AG04449 (cell line): ENCODE results near the gene SEMA5A.

Experiments
- CTCF ChIA-PET: fragments of 350-600 bp; formaldehyde crosslinking; extraction: SDS; loops from one replicate; lab custom pipeline; 2021; ENCODE audit warnings: antibody characterized with exemption; lab: Yijun Ruan, JAX
- POLR2A ChIA-PET: fragments of 400-600, 350-600 bp; formaldehyde crosslinking; extraction: SDS; loops from one replicate; lab custom pipeline; 2020; ENCODE audit warnings: antibody characterized with exemption, inconsistent platforms; lab: Yijun Ruan, JAX
- DNase-seq: peaks from one replicate; pipeline ENCODE4 v3.0.0-alpha.2; 2010; ENCODE audit warnings: low read depth, low spot score
- H3K4me3 ChIP-seq: 2 replicates; pipeline ENCODE4 v1.5.1; 2011; ENCODE audit warnings: low read depth, mild to moderate bottlenecking, control low read depth, low read length
- CTCF ChIP-seq: IDR thresholded peaks from one replicate; pipeline ENCODE4 v1.5.1; 2011; ENCODE audit warnings: mild to moderate bottlenecking, moderate library complexity, low read length, control low read depth, inconsistent platforms; ENCODE audit not compliant: insufficient read depth; ENCODE audit errors: missing control alignments

The SEMA5A gene

GRCh38 chr5:9452181-9452580 is 93.7 kb downstream of the SEMA5A start:
- POLR2A ChIA-PET: interaction anchor here (0.6 to 1.1 kb wide), 2 partner anchors 11 to 22 kb away, joined by 3 to 4 read pairs; no protein-coding TSS in a partner anchor
- H3K4me3 ChIP-seq: no peak overlapping the region
- CTCF ChIA-PET: no interaction called here
- no peak for TF ChIP-seq CTCF
- DNase-seq: no peak

- ChIA-PET POLR2A (no interaction called here), CTCF (interaction anchor here (1.1 kb wide), 1 partner anchor 11 kb away, joined by 4 read pairs; no protein-coding TSS in a partner anchor)
- no peak for TF ChIP-seq CTCF
- no peak overlapping the region for H3K4me3 ChIP-seq
- DNase-seq: no peak
These were observed 94.8 kb downstream of the SEMA5A start for GRCh38 chr5:9451037-9451436.

- no peak for TF ChIP-seq CTCF
- H3K4me3 ChIP-seq: no peak overlapping the region
- CTCF ChIA-PET: interaction anchor here (0.6 kb wide), 1 partner anchor 19 kb away, joined by 4 read pairs; no protein-coding TSS in a partner anchor
- DNase-seq: no peak
- POLR2A ChIA-PET: no interaction called here
These were observed 98.2 kb downstream of the SEMA5A start for GRCh38 chr5:9447691-9448090.

- DNase-seq: no peak
- ChIA-PET POLR2A (interaction anchor here (0.6 kb wide), 1 partner anchor 787 kb away, joined by 3 read pairs; no protein-coding TSS in a partner anchor), CTCF (no interaction called here)
- no peak overlapping the region for H3K4me3 ChIP-seq
- no peak for TF ChIP-seq CTCF
These were observed 100.0 kb downstream of the SEMA5A start for GRCh38 chr5:9445826-9446388.

GRCh38 chr5:9444346-9444745 is 101.5 kb downstream of the SEMA5A start:
- no peak overlapping the region for H3K4me3 ChIP-seq
- DNase-seq: no peak
- CTCF ChIA-PET: no interaction called here
- POLR2A ChIA-PET: no interaction called here
- TF ChIP-seq CTCF: no peak

- DNase-seq: no peak
- TF ChIP-seq CTCF: no peak
- ChIA-PET POLR2A (interaction anchor here (0.7 kb wide), 1 partner anchor 11 kb away, joined by 3 read pairs; no protein-coding TSS in a partner anchor), CTCF (no interaction called here)
- no peak overlapping the region for H3K4me3 ChIP-seq
These were observed 104.3 kb downstream of the SEMA5A start for GRCh38 chr5:9441610-9442009.
